HG03135 (cell line): ENCODE measurements around the gene RABGGTA.
"Not testable (repeated sequence)": the region's sequence is repeated elsewhere in the genome, so short reads cannot be mapped to it uniquely, and the experiment has no call there.

Source experiments
- ATAC-seq: cut with Tn5 transposase; IDR thresholded peaks from one replicate; pipeline ENCODE4 v1.9.1; 2021; ENCODE audit warnings: mild to moderate bottlenecking, moderate library complexity; ENCODE audit not compliant: unreplicated experiment

RABGGTA gene

GRCh38 chr14:24243336-24243836, 28.0 kb downstream of the RABGGTA start:
- no peak for ATAC-seq

GRCh38 chr14:24241829-24242443, 29.5 kb downstream of the RABGGTA start:
- ATAC-seq = peak; percentile 77

GRCh38 chr14:24240110-24240918, 31.1 kb downstream of the RABGGTA start:
- no peak for ATAC-seq

- ATAC-seq = no peak
Measured at GRCh38 chr14:24238527-24239037, 32.8 kb downstream of the RABGGTA start.

- ATAC-seq = no peak
Measured at GRCh38 chr14:24238123-24238522, 33.3 kb downstream of the RABGGTA start.

- ATAC-seq = no peak
Measured at GRCh38 chr14:24237463-24237955, 33.9 kb downstream of the RABGGTA start.

- no peak for ATAC-seq
Measured at GRCh38 chr14:24236689-24237462, 34.5 kb downstream of the RABGGTA start.

- ATAC-seq = no peak
Measured at GRCh38 chr14:24235804-24236688, 35.4 kb downstream of the RABGGTA start.

- ATAC-seq = no peak
Measured at GRCh38 chr14:24234095-24235005, 37.0 kb downstream of the RABGGTA start.

- ATAC-seq = no peak
Measured at GRCh38 chr14:24233538-24233866, 37.9 kb downstream of the RABGGTA start.

- peak; percentile 41 for ATAC-seq
Measured at GRCh38 chr14:24232645-24233537, 38.5 kb downstream of the RABGGTA start, which contains the start of gene GMPR2. Gene GMPR2, plus strand, starts transcription at chr14:24232929. Its CDS starts 325 bp downstream, at chr14:24233254.

GRCh38 chr14:24232121-24232644, 39.2 kb downstream of the RABGGTA start, which contains the start of gene NEDD8:
Gene NEDD8, minus strand, starts transcription at chr14:24232367. Its CDS starts 100 bp downstream, at chr14:24232267.
- peak; percentile 62 for ATAC-seq

- peak; percentile 39 for ATAC-seq
Measured at GRCh38 chr14:24231263-24232120, 39.9 kb downstream of the RABGGTA start.

GRCh38 chr14:24228902-24229301, 42.5 kb downstream of the RABGGTA start:
- ATAC-seq = no peak

GRCh38 chr14:24226473-24226872, 44.9 kb downstream of the RABGGTA start:
- no peak for ATAC-seq

GRCh38 chr14:24224618-24225071, 46.8 kb downstream of the RABGGTA start:
- ATAC-seq = no peak

- not testable (repeated sequence) for ATAC-seq
Measured at GRCh38 chr14:24222987-24223386, 48.4 kb downstream of the RABGGTA start.
